Hematopoietic multipotent progenitor cell treated with erythropoietin and hydrocortisone succinate and interleukin-3 and kit ligand, for 17 days (in vitro differentiated cells): ENCODE data around the gene CTSC.
"Not testable (repeated sequence)": the region's sequence is repeated elsewhere in the genome, so short reads cannot be mapped to it uniquely, and the experiment has no call there.

ENCODE experiments used
- DNase-seq: peaks from one replicate; pipeline ENCODE4 v3.0.0-alpha.2; 2015; ENCODE audit warnings: low spot score

CTSC gene

GRCh38 chr11:88281317-88281712, 56.2 kb downstream of the CTSC start:
- no peak for DNase-seq

- no peak for DNase-seq
Measured at GRCh38 chr11:88280673-88281316, 56.7 kb downstream of the CTSC start.

GRCh38 chr11:88277349-88277915, 60.1 kb downstream of the CTSC start:
- DNase-seq, result no peak

GRCh38 chr11:88275636-88276035, 61.9 kb downstream of the CTSC start:
- DNase-seq, result no peak

GRCh38 chr11:88266919-88267318, 70.6 kb downstream of the CTSC start:
- DNase-seq, result no peak

- DNase-seq, result no peak
Measured at GRCh38 chr11:88266157-88266556, 71.4 kb downstream of the CTSC start.

- DNase-seq, result no peak
Measured at GRCh38 chr11:88259431-88259830, 78.1 kb downstream of the CTSC start.

- no peak for DNase-seq
Measured at GRCh38 chr11:88252208-88252607, 85.3 kb downstream of the CTSC start.

GRCh38 chr11:88250566-88251242, 86.8 kb downstream of the CTSC start:
- no peak for DNase-seq

- no peak for DNase-seq
Measured at GRCh38 chr11:88249706-88250105, 87.8 kb downstream of the CTSC start.

- DNase-seq, result no peak
Measured at GRCh38 chr11:88246696-88247095, 90.8 kb downstream of the CTSC start.

- DNase-seq, result not testable (repeated sequence)
Measured at GRCh38 chr11:88245576-88245975, 92.0 kb downstream of the CTSC start.
